HG02759 (cell line): ENCODE results near the gene TAGLN2.
"Not testable (repeated sequence)": the region's sequence is repeated elsewhere in the genome, so short reads cannot be mapped to it uniquely, and the experiment has no call there.

ENCODE experiments used
- ATAC-seq: cut with Tn5 transposase; IDR thresholded peaks from one replicate; pipeline ENCODE4 v1.9.1; 2021; ENCODE audit warnings: mild to moderate bottlenecking, moderate library complexity; ENCODE audit not compliant: unreplicated experiment

TAGLN2 gene

GRCh38 chr1:159906960-159907359 lies 18.3 kb downstream of the TAGLN2 start:
- ATAC-seq, result no peak

DNA sequence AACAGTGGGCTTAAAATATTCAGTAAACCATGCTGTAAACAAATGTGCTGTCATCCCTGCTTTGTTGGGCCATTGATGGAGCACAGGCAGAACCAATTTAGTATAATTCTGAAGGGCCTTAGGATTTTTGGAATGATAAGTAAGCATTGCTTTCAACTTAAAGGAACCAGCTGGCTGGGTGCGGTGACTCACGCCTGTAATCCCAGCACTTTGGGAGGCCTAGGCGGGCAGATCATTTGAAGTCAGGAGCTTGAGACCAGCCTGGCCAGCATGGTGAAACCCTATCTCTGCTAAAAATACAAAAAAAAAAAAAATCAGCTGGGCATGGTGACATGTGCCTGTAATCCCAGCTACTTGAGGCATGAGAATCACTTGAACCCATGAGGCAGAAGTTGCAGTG lies 21.3 kb downstream of the TAGLN2 start:
- not testable (repeated sequence) for ATAC-seq

DNA sequence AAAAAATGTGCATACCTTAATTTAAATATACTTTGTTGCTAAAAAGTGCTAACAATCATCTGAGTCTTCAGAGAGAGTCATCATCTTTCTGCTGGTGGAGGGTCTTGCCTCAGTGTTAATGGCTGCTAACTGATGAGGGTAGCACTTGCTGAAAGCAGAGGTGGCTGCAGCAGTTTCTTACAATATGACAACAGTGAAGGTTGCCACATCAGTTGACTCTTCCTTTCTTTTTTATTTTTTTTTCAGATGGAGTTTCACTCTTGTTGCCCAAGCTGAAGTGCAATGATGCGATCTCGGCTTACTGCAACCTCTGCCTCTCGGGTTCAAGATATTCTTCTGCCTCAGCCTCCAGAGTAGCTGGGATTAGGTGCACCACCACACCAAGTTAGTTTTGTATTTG lies 22.8 kb downstream of the TAGLN2 start:
- ATAC-seq, result no peak

- no peak for ATAC-seq
Measured at GRCh38 chr1:159900755-159901360, 24.4 kb downstream of the TAGLN2 start.

DNA sequence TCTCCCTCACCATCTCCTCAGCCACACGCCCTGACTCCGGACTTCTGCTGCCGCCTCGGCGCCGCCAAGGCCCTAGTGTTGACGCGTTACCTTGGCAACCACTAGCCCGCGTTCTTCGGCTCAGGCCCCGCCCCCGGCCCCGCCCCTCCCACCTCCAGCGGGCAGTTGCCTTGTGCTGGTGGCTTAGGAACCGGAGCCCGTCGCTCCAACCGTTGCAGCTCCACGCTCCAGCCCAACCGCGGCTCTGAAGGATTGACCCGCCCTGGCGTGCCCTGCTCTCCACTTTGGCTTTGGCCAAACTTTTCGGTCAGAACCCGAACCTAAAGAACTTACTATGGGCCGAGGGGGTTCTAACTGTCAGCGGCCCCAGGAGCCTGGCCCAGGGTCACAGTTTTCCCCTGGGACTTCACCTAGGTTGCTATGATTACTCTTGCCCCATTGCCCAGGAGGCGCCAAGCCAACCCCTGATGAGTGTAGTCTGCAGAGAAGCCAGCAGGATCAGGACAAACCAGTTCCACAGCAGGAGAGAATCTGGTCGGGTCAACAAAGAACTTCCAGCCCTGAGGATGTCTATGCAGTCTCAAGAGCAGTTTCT lies 25.1 kb downstream of the TAGLN2 start, which contains the start of gene CFAP45:
TSS of gene CFAP45 (minus strand) at position 80 of the 595 bp plus-strand sequence. CDS start at position 13, 67 bp downstream.
- ATAC-seq, result no peak

GRCh38 chr1:159899634-159900033 lies 25.7 kb downstream of the TAGLN2 start:
- ATAC-seq, result not testable (repeated sequence)

DNA sequence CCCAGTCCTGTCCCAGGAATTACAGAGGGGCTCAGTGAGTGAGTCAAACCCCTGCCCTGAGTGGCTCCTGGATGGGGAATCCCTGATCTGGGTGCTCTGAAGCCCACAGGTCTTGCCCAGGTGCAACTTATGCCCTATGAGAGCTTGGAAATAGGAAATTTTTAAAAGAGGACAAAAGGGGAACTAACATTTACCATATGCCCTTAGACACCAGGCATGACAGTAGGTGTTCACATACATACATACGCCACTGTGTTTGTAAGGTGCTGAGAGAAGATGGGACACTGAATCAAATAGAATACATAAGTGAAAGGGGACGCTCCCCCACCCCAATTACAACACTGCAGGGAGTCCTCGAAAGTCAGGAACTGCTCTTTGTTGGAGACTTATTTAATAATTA lies 26.8 kb downstream of the TAGLN2 start:
- ATAC-seq, result no peak

- ATAC-seq, result no peak
Measured at GRCh38 chr1:159897962-159898361, 27.3 kb downstream of the TAGLN2 start.

DNA sequence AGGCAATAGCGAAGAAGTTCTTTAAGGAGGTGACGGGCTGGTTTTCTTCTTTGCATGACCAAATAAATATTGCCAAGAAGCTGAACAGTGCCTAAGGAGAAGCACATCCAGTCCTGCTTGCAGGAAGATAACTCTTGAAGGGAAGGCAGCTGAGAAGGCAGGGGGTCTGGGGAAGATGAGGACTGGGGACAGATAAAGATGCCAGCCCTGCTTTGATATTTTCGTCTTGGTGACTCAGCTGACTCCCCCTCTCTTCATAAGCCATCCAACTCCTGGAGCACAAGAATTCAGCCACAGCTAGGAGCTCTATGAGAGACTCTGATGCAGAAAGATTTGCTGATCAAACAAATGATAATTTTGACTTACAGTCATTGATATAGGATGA lies 28.8 kb downstream of the TAGLN2 start:
- ATAC-seq, result no peak

GRCh38 chr1:159895836-159896545 lies 29.3 kb downstream of the TAGLN2 start:
- no peak for ATAC-seq

DNA sequence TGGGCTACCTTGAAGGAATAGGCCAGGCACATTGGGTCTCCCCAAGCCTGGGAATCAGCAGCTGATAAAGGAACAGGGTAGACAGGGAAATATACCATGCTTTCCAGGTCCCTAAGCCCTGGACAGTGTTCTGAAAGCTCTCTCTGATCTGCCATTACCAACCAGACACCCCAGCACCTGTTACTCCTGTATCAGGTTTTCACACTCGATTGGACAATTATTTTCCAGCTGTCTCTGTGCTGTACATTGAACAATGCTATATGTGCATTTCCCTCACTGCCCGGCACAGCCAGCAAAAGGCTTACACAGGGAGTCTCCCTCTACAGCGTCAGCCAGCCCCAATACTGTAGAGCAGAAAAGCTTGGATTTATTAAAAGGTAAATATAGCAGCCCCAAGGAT lies 30.0 kb downstream of the TAGLN2 start:
- no peak for ATAC-seq

- no peak for ATAC-seq
Measured at GRCh38 chr1:159892944-159893343, 32.4 kb downstream of the TAGLN2 start.

- ATAC-seq, result peak; percentile 69
Measured at GRCh38 chr1:159891275-159892157, 33.8 kb downstream of the TAGLN2 start.

GRCh38 chr1:159890390-159890789 lies 34.9 kb downstream of the TAGLN2 start:
- ATAC-seq, result no peak

DNA sequence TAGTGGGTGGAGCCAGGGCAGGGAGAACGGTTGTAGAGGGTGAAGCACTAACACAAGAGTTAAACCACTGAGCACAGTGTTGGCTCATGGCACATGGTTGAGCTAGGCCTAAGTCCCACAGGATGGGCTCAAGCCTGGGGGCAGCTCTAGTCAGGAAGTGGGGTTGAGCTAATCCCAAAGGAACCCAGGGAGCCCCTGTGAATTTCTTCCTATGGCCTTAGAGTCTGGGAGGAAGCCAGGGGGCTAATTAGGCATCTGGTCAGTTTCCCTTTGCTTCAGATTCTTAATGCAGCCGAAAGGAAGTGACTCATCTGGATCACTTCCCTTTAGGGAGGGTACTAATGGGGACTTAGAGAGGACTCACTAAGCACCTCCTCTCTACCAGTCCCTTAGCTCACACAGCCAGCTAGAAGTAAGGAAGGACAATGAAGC lies 35.5 kb downstream of the TAGLN2 start:
- peak; percentile 91 for ATAC-seq

DNA sequence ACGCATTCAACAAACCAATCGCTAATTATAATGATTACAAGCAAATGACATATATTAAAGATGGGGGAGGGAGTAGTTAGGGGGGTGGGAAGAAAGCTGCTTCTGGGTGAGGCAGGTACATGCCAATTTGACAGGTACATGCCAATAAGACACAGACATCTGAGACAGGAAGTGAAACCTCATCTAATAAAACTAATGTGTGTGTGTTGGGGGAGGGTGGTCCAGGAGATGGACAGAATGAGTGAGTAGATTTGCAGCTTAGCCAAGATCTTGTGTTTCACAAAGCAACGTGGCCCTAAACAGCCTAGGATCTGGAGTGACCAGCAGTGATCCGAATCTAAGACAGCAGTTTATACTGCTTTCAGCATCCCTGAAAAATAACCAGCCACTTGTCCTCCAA lies 36.1 kb downstream of the TAGLN2 start:
- no peak for ATAC-seq

DNA sequence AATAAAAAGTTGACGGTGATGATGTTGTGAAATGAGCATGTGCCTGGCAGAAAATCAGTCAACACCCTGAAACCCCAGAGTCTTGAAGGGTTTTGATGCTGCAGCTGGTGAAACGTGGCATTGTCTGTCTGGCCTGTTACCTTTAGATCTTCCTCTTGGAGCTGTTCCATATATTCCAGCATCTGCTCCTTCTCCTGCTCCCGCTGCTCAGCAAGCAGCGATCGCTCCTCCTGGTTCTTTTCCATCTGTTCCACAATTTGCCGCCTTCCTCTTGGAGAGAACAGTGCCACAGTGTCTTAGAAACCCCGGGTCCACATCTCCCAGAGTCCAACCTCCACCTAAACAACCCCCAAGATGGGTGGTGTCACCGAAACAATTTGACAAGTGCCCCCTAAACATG lies 41.0 kb downstream of the TAGLN2 start:
- ATAC-seq, result no peak

GRCh38 chr1:159883134-159883533 lies 42.2 kb downstream of the TAGLN2 start:
- no peak for ATAC-seq

DNA sequence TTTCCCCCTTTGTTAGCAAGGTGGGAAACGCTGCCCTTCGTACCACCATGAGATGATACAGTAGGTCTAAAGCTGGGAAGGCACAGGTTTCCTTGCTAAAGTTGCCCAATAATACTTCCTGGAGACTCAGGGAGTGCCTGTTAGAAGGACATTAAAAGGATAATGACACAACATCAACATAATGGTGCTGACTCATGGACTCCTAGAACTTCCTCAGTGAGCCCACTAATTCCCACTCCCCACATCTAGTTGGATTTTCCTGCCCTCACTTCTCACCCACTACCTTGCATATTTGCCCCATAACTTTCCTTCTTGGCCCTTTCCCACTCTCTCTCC lies 42.8 kb downstream of the TAGLN2 start:
- ATAC-seq, result no peak

DNA sequence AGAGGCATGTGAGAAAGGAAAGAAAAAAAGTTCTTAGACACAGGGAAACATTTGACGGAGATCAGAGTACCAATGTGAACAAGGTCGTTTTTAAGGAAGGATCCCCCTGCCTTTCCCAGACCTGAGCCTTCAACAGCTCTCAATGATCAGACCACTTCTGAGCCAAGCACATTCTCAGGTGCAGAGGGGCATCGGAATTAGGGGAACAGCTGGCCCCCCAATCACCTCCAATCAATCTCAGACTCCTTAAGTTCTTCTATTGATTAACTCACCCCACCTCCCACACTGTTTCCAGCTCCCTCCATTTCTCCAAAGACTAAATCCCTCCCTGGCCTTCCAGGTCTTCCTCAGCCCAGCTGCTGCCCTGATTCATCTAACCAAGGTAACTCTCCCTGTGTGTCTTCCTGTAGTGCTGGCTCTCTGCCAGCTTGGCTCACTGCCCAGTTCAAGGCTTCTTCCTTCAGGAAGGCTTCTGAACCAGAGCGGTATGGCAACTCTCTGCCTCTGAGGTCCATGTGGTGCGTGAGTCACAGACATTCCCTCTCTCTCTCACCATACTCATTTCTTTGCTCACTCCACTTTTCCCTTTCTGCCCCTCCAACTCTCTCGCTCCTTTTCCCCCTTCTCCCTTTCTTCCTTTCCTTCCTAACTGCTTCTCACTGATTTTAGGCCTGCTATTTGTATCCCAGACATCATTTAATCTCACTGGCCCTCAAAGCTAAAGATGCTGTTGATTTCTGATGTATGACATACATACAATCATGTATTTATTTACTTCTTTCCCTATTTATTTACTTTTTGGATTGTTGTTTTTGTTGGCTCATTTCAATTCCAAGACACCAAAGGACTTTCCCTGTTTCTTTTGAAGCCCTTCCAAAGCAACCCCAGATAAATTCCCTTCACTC lies 43.4 kb downstream of the TAGLN2 start:
- ATAC-seq, result no peak
